ENCODE measurements around the gene C6.

The C6 gene

GRCh38 chr5:41182666-41183065 is 30.7 kb downstream of the C6 start:
- Histone ChIP-seq H3K36me3 (ENCODE audit: control insufficient read depth, low read length) (no peaks in the 10 kb centered on the region), H3K9me2 (replicated peaks; ENCODE audit: control insufficient read depth, low read length) (no peaks in the 10 kb centered on the region; the same call in 1 of the 2 replicates), H3F3A (ENCODE audit: control insufficient read depth, insufficient read depth) (no peaks in the 10 kb centered on the region), H3K4me1 (ENCODE audit: control insufficient read depth, low read length) (no peaks in the 10 kb centered on the region), H3K4me2 (ENCODE audit: low read length) (no peak overlapping the region), H3K4me3 (ENCODE audit: low read length) (no peak overlapping the region), H3K27me3 (ENCODE audit: control insufficient read depth, low read length) (no peaks in the 10 kb centered on the region), H4K20me1 (ENCODE audit: control insufficient read depth, insufficient read depth, low read depth, low read length) (no peaks in the 10 kb centered on the region), H3K27ac (ENCODE audit: low read depth, low read length) (no peak overlapping the region), H3K9me3 (ENCODE audit: control insufficient read depth, insufficient read depth, low read length) (no peaks in the 10 kb centered on the region), H3K79me2 (ENCODE audit: control insufficient read depth, low read length) (no peaks in the 10 kb centered on the region)
- TF ChIP-seq EZH2phosphoT487 (IDR thresholded peaks at IDR 0.05; ENCODE audit: borderline replicate concordance, low read length) (no peak), CTCF (IDR thresholded peaks at IDR 0.05; ENCODE audit: low read depth, low read length, poor library complexity, severe bottlenecking) (no peak)

DNA sequence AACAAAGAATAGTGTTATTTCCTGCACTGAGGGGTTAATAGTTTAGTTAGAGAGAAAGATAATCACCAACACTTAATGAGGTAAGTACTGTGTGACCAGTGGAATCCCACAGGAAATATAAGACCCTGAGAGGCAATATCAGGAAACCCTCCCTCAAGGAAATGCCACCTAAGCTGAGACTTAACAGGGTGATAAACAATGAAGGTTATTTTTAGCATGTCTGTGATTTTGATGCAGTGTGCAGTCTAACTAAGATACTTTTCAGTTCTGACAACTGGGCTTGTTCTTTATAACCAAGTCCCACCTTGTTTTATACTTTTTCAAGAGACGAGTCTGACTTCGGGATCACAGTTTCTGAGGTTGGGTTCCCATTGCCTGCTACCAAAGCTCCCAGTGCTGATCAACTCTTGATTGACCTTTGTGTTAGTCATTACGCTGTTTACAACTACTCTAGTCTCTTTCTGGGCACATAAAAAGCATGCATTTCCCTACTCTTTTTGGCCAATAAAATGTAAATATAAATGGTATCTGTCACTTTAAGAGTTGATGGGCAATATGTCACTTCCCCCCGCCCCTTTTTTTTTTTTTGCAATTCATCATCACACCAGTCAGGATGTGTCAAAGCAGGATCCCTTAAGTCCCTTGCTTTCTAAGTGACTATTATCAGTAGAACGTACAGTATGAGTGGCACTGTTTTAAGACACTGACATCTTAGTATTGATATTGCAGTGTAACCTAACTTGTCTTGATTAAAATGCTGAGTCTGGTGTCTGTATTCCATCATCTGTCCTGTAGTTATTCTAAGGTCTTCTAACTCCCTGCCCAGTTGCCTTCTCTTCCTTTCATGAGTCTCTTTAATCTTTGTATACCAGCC is 31.4 kb downstream of the C6 start:
- Histone ChIP-seq H3K79me2 (ENCODE audit: control insufficient read depth, low read length) (no peaks in the 10 kb centered on the region), H3K4me3 (ENCODE audit: low read length) (no peak overlapping the region), H3K27ac (ENCODE audit: low read depth, low read length) (no peak overlapping the region), H3K36me3 (ENCODE audit: control insufficient read depth, low read length) (no peaks in the 10 kb centered on the region), H3K9me3 (ENCODE audit: control insufficient read depth, insufficient read depth, low read length) (no peaks in the 10 kb centered on the region), H3K4me1 (ENCODE audit: control insufficient read depth, low read length) (no peaks in the 10 kb centered on the region), H3K9me2 (replicated peaks; ENCODE audit: control insufficient read depth, low read length) (no peaks in the 10 kb centered on the region; the same call in 1 of the 2 replicates), H3K27me3 (ENCODE audit: control insufficient read depth, low read length) (no peaks in the 10 kb centered on the region), H3F3A (ENCODE audit: control insufficient read depth, insufficient read depth) (no peaks in the 10 kb centered on the region), H3K4me2 (ENCODE audit: low read length) (no peak overlapping the region), H4K20me1 (ENCODE audit: control insufficient read depth, insufficient read depth, low read depth, low read length) (no peaks in the 10 kb centered on the region)
- TF ChIP-seq CTCF (IDR thresholded peaks at IDR 0.05; ENCODE audit: low read depth, low read length, poor library complexity, severe bottlenecking) (no peak), EZH2phosphoT487 (IDR thresholded peaks at IDR 0.05; ENCODE audit: borderline replicate concordance, low read length) (no peak)

DNA sequence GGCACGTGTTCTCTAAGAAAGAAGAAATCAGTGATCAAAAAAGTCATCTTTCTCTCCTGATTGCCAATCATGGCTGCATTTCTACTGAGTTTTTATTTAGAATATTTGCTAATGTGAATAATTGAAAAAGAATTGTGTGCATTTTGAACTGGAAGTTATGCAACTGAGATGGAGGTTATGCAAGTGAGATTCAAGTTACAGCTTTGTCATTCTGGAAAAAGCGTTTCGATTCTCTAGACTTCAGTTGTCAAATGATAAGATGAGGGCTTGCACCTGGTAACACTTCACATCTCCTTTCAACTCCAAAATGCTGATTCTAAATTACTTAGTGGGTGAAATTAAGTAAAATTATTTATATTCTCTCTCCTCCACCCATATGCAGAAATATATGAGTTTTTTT is 36.4 kb downstream of the C6 start:
- Histone ChIP-seq H3K9me2 (replicated peaks; ENCODE audit: control insufficient read depth, low read length) (no peaks in the 10 kb centered on the region; the same call in 1 of the 2 replicates), H3K79me2 (ENCODE audit: control insufficient read depth, low read length) (no peaks in the 10 kb centered on the region), H3K27me3 (ENCODE audit: control insufficient read depth, low read length) (no peaks in the 10 kb centered on the region), H3K4me1 (ENCODE audit: control insufficient read depth, low read length) (no peaks in the 10 kb centered on the region), H3K36me3 (ENCODE audit: control insufficient read depth, low read length) (no peaks in the 10 kb centered on the region), H3K4me2 (ENCODE audit: low read length) (no peak overlapping the region), H3K4me3 (ENCODE audit: low read length) (no peak overlapping the region), H3K27ac (ENCODE audit: low read depth, low read length) (no peak overlapping the region), H3F3A (ENCODE audit: control insufficient read depth, insufficient read depth) (no peaks in the 10 kb centered on the region), H4K20me1 (ENCODE audit: control insufficient read depth, insufficient read depth, low read depth, low read length) (no peaks in the 10 kb centered on the region), H3K9me3 (ENCODE audit: control insufficient read depth, insufficient read depth, low read length) (no peaks in the 10 kb centered on the region)
- TF ChIP-seq CTCF (IDR thresholded peaks at IDR 0.05; ENCODE audit: low read depth, low read length, poor library complexity, severe bottlenecking) (no peak), EZH2phosphoT487 (IDR thresholded peaks at IDR 0.05; ENCODE audit: borderline replicate concordance, low read length) (no peak)

Data from DOHH2 (cell line).